ENCODE data around the gene CIB4.

The CIB4 gene

GRCh38 chr2:26629751-26630150, 11.4 kb downstream of the CIB4 start:
- no peak for DNase-seq
- TF ChIP-seq POLR2A (IDR thresholded peaks at IDR 0.05; ENCODE audit: low read length) (no peak), GATA1 (IDR thresholded peaks at IDR 0.05; ENCODE audit: low read depth, low read length) (no peak)

GRCh38 chr2:26629346-26629630, 11.9 kb downstream of the CIB4 start:
- no peak for DNase-seq
- no peak for TF ChIP-seq POLR2A (IDR thresholded peaks at IDR 0.05; ENCODE audit: low read length)
- no peak for TF ChIP-seq GATA1 (IDR thresholded peaks at IDR 0.05; ENCODE audit: low read depth, low read length)

GRCh38 chr2:26628561-26629345, 12.4 kb downstream of the CIB4 start:
- DNase-seq = no peak
- TF ChIP-seq POLR2A (IDR thresholded peaks at IDR 0.05; ENCODE audit: low read length) = no peak
- TF ChIP-seq GATA1 (IDR thresholded peaks at IDR 0.05; ENCODE audit: low read depth, low read length) = no peak

- TF ChIP-seq POLR2A (IDR thresholded peaks at IDR 0.05; ENCODE audit: low read length) (no peak), GATA1 (IDR thresholded peaks at IDR 0.05; ENCODE audit: low read depth, low read length) (no peak)
- no peak for DNase-seq
These were observed 13.6 kb downstream of the CIB4 start for GRCh38 chr2:26627350-26628105.

- DNase-seq = no peak
- TF ChIP-seq POLR2A (IDR thresholded peaks at IDR 0.05; ENCODE audit: low read length) (no peak), GATA1 (IDR thresholded peaks at IDR 0.05; ENCODE audit: low read depth, low read length) (no peak)
These were observed 14.6 kb downstream of the CIB4 start for GRCh38 chr2:26626606-26627005.

GRCh38 chr2:26623541-26624495, 17.3 kb downstream of the CIB4 start:
- DNase-seq = no peak
- TF ChIP-seq POLR2A (IDR thresholded peaks at IDR 0.05; ENCODE audit: low read length) (no peak), GATA1 (IDR thresholded peaks at IDR 0.05; ENCODE audit: low read depth, low read length) (no peak)

GRCh38 chr2:26621469-26622199, 19.5 kb downstream of the CIB4 start:
- TF ChIP-seq GATA1 (IDR thresholded peaks at IDR 0.05; ENCODE audit: low read depth, low read length) (no peak), POLR2A (IDR thresholded peaks at IDR 0.05; ENCODE audit: low read length) (no peak)
- DNase-seq = no peak

- no peak for DNase-seq
- TF ChIP-seq POLR2A (IDR thresholded peaks at IDR 0.05; ENCODE audit: low read length) = no peak
- no peak for TF ChIP-seq GATA1 (IDR thresholded peaks at IDR 0.05; ENCODE audit: low read depth, low read length)
These were observed 21.0 kb downstream of the CIB4 start for GRCh38 chr2:26620031-26620605.

GRCh38 chr2:26619521-26619951, 21.6 kb downstream of the CIB4 start:
- TF ChIP-seq GATA1 (IDR thresholded peaks at IDR 0.05; ENCODE audit: low read depth, low read length) = no peak
- TF ChIP-seq POLR2A (IDR thresholded peaks at IDR 0.05; ENCODE audit: low read length) = no peak
- DNase-seq = no peak

GRCh38 chr2:26619096-26619495, 22.1 kb downstream of the CIB4 start:
- TF ChIP-seq POLR2A (IDR thresholded peaks at IDR 0.05; ENCODE audit: low read length) (no peak), GATA1 (IDR thresholded peaks at IDR 0.05; ENCODE audit: low read depth, low read length) (no peak)
- DNase-seq = no peak

- TF ChIP-seq POLR2A (IDR thresholded peaks at IDR 0.05; ENCODE audit: low read length) = no peak
- no peak for TF ChIP-seq GATA1 (IDR thresholded peaks at IDR 0.05; ENCODE audit: low read depth, low read length)
- DNase-seq = no peak
These were observed 22.6 kb downstream of the CIB4 start for GRCh38 chr2:26618611-26619010.

GRCh38 chr2:26617588-26618083, 23.5 kb downstream of the CIB4 start:
- no peak for DNase-seq
- TF ChIP-seq POLR2A (IDR thresholded peaks at IDR 0.05; ENCODE audit: low read length) = no peak
- TF ChIP-seq GATA1 (IDR thresholded peaks at IDR 0.05; ENCODE audit: low read depth, low read length) = no peak
